ENCODE measurements around the gene PLPP1. TPM values are rescaled to one million over a fixed set of nuclear protein-coding genes. Genes with fewer than 3 reads are reported as not detected.

PLPP1 gene
- total and polyA plus RNA-seq, 4 donors = 23.4 to 149 (median 68.7) TPM

DNA sequence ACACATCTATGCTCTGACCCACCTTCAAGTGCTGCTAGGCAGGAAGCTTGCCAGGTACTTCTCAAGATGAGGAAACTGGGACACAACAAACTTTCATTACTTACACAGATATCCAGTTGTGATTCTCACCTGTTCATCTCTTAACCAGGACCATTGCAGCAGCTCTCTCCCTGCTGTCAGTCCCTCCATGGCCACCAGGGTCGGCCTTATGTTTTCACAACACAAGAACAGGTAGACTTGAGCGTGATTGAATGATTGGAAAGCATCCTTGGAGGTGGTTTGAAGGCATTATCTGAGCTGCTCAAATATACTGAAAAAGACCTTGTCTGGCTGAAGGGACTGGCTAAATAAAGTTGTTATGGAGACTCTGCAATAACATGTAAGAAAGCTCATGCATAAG is 132.6 kb downstream of the PLPP1 start:
- Histone ChIP-seq H3K9me3 (ENCODE audit: control insufficient read depth in 4 of 4, low read length in 3 of 4) (no peaks in the 10 kb centered on the region), H3K36me3 (ENCODE audit: control insufficient read depth in 4 of 4, insufficient read depth in 3 of 4, low read depth in 1 of 4, low read length in 3 of 4) (peaks cover 3 to 37% (median 18%) of the 10 kb centered on the region in 4 donors), H3K27ac (ENCODE audit: low read depth in 1 of 2, low read length in 2 of 2) (no peak overlapping the region), H3K4me3 (ENCODE audit: low read depth in 1 of 3, low read length in 3 of 3) (no peak overlapping the region), H3K4me1 (ENCODE audit: control insufficient read depth in 4 of 4, insufficient read depth in 4 of 4, low read length in 3 of 4) (peaks cover 0 to 3% (median 0%) of the 10 kb centered on the region in 4 donors), H3K27me3 (ENCODE audit: control insufficient read depth in 4 of 4, insufficient read depth in 4 of 4, low read length in 3 of 4) (no peaks in the 10 kb centered on the region), H3K9ac (ENCODE audit: low read depth in 1 of 2, low read length in 2 of 2) (no peak overlapping the region)
- DNase-seq (ENCODE audit: low spot score) = no peak
- WGBS = 45% methylated on average over 2 of the region's 2 CpGs
- TF ChIP-seq RXRA (IDR thresholded peaks at IDR 0.05) (no peak), YY1 (IDR thresholded peaks at IDR 0.05) (no peak), RAD21 (IDR thresholded peaks at IDR 0.05) (peak in 1 of 2 donors; percentile 51), HNF4G (IDR thresholded peaks at IDR 0.05) (no peak), FOXA1 (IDR thresholded peaks at IDR 0.05) (no peak), TAF1 (conservative IDR thresholded peaks at IDR 0.05) (no peak), EGR1 (IDR thresholded peaks at IDR 0.05; ENCODE audit: low read depth in 2 of 2) (no peak), NR2F2 (IDR thresholded peaks at IDR 0.05) (no peak)
- TF ChIP-seq, protein P1, sequence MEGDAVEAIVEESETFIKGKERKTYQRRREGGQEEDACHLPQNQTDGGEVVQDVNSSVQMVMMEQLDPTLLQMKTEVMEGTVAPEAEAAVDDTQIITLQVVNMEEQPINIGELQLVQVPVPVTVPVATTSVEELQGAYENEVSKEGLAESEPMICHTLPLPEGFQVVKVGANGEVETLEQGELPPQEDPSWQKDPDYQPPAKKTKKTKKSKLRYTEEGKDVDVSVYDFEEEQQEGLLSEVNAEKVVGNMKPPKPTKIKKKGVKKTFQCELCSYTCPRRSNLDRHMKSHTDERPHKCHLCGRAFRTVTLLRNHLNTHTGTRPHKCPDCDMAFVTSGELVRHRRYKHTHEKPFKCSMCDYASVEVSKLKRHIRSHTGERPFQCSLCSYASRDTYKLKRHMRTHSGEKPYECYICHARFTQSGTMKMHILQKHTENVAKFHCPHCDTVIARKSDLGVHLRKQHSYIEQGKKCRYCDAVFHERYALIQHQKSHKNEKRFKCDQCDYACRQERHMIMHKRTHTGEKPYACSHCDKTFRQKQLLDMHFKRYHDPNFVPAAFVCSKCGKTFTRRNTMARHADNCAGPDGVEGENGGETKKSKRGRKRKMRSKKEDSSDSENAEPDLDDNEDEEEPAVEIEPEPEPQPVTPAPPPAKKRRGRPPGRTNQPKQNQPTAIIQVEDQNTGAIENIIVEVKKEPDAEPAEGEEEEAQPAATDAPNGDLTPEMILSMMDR (IDR thresholded peaks at IDR 0.05; ENCODE audit: low read depth, low read length, missing input control) = peak; percentile 22

DNA sequence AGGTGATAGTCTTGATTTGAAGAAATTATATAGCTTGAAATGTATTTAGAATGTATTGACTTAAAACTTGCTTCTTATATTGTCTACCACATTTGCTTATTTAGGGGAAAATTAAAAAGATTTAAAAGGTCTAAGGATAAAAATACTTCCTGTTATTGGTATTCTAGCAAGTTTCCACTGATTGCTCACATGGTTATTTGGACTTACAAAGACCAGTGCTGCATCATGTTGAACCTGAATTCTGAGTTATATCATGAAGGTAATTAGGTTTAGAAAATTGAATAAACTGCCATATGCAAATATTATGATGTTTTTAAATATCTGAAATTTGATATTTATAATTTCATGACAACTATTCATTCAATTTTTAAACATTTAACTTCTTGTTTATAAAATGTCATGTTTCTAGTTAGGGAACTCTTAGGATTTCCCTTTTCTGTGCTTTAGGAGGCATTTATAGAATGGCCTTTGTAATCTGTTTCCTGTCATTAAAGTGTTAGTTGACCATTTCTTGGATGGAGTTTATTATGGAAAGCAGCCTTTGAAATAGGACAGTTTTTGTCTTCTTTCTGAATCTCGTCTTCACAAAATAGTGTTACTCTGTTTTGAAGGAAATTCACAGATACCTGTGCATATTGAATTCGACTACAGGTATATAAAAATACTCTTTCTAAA is 141.1 kb downstream of the PLPP1 start:
- H3K36me3 ChIP-seq (ENCODE audit: control insufficient read depth in 4 of 4, insufficient read depth in 3 of 4, low read depth in 1 of 4, low read length in 3 of 4) = peaks cover 0 to 5% (median 0%) of the 10 kb centered on the region in 4 donors
- 41% methylated on average over 2 of the region's 2 CpGs for WGBS
- H3K9ac ChIP-seq (ENCODE audit: low read depth in 1 of 2, low read length in 2 of 2) = no peak overlapping the region
- H3K27me3 ChIP-seq (ENCODE audit: control insufficient read depth in 4 of 4, insufficient read depth in 4 of 4, low read length in 3 of 4) = no peaks in the 10 kb centered on the region
- TF ChIP-seq RAD21 (IDR thresholded peaks at IDR 0.05) (no peak), JUND (IDR thresholded peaks at IDR 0.05) (no peak), FOXA2 (IDR thresholded peaks at IDR 0.05) (no peak), TAF1 (conservative IDR thresholded peaks at IDR 0.05) (no peak), SP1 (IDR thresholded peaks at IDR 0.05) (no peak), FOXA1 (IDR thresholded peaks at IDR 0.05) (no peak), HNF4A (conservative IDR thresholded peaks at IDR 0.05) (no peak), YY1 (IDR thresholded peaks at IDR 0.05) (no peak), RXRA (IDR thresholded peaks at IDR 0.05) (no peak), GABPA (IDR thresholded peaks at IDR 0.05 in 1 of 2, conservative IDR thresholded peaks at IDR 0.05 in 1 of 2) (no peak), EGR1 (IDR thresholded peaks at IDR 0.05; ENCODE audit: low read depth in 2 of 2) (no peak), NR2F2 (IDR thresholded peaks at IDR 0.05) (no peak)
- TF ChIP-seq, protein P2, sequence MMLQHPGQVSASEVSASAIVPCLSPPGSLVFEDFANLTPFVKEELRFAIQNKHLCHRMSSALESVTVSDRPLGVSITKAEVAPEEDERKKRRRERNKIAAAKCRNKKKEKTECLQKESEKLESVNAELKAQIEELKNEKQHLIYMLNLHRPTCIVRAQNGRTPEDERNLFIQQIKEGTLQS (IDR thresholded peaks at IDR 0.05) = no peak
- no peak overlapping the region for H3K27ac ChIP-seq (ENCODE audit: low read depth in 1 of 2, low read length in 2 of 2)
- H3K4me1 ChIP-seq (ENCODE audit: control insufficient read depth in 4 of 4, insufficient read depth in 4 of 4, low read length in 3 of 4) = peaks cover 0 to 21% (median 7%) of the 10 kb centered on the region in 4 donors
- H3K9me3 ChIP-seq (ENCODE audit: control insufficient read depth in 4 of 4, low read length in 3 of 4) = no peaks in the 10 kb centered on the region
- no peak for DNase-seq (ENCODE audit: low spot score)
- H3K4me3 ChIP-seq (ENCODE audit: low read depth in 1 of 3, low read length in 3 of 3) = no peak overlapping the region

DNA sequence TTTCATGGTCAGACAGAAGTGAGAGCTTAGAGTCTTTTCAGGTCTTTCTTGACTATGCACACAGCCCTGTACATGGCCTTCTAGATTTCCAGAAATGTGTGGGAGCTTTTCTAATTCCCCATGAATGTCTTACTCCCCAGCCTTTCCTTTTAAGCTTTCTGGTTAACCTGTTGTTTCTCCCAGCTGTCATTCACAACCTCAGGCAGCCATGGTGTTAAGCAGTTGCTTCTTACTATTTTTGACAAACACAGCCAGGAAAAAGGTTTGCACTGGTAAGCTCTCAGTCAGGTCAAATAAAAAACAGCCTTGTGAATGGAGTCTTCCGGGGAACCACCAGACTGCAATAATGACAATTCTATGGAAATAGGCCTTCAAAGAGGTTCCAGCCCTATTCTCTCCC is 142.1 kb downstream of the PLPP1 start:
- Histone ChIP-seq H3K4me3 (ENCODE audit: low read depth in 1 of 3, low read length in 3 of 3) (no peak overlapping the region), H3K9ac (ENCODE audit: low read depth in 1 of 2, low read length in 2 of 2) (no peak overlapping the region), H3K36me3 (ENCODE audit: control insufficient read depth in 4 of 4, insufficient read depth in 3 of 4, low read depth in 1 of 4, low read length in 3 of 4) (no peaks in the 10 kb centered on the region), H3K27me3 (ENCODE audit: control insufficient read depth in 4 of 4, insufficient read depth in 4 of 4, low read length in 3 of 4) (no peaks in the 10 kb centered on the region), H3K4me1 (ENCODE audit: control insufficient read depth in 4 of 4, insufficient read depth in 4 of 4, low read length in 3 of 4) (peaks cover 0 to 21% (median 10%) of the 10 kb centered on the region in 4 donors), H3K27ac (ENCODE audit: low read depth in 1 of 2, low read length in 2 of 2) (no peak overlapping the region), H3K9me3 (ENCODE audit: control insufficient read depth in 4 of 4, low read length in 3 of 4) (no peaks in the 10 kb centered on the region)
- no peak for DNase-seq (ENCODE audit: low spot score)
- WGBS = 98% methylated on average over 1 of the region's 1 CpG
- TF ChIP-seq YY1 (IDR thresholded peaks at IDR 0.05) = no peak
- TF ChIP-seq, protein P3, sequence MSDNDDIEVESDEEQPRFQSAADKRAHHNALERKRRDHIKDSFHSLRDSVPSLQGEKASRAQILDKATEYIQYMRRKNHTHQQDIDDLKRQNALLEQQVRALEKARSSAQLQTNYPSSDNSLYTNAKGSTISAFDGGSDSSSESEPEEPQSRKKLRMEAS (IDR thresholded peaks at IDR 0.05) = no peak
- TF ChIP-seq NR2F2 (IDR thresholded peaks at IDR 0.05) = no peak
- TF ChIP-seq RXRA (IDR thresholded peaks at IDR 0.05) = no peak
- TF ChIP-seq FOXA2 (IDR thresholded peaks at IDR 0.05) = no peak
- TF ChIP-seq JUND (IDR thresholded peaks at IDR 0.05) = no peak
- TF ChIP-seq RAD21 (IDR thresholded peaks at IDR 0.05) = no peak
- no peak for TF ChIP-seq EGR1 (IDR thresholded peaks at IDR 0.05; ENCODE audit: low read depth in 2 of 2)
- no peak for TF ChIP-seq SP1 (IDR thresholded peaks at IDR 0.05)
- TF ChIP-seq HNF4A (conservative IDR thresholded peaks at IDR 0.05) = no peak
- TF ChIP-seq TAF1 (conservative IDR thresholded peaks at IDR 0.05) = no peak
- TF ChIP-seq, protein P4, sequence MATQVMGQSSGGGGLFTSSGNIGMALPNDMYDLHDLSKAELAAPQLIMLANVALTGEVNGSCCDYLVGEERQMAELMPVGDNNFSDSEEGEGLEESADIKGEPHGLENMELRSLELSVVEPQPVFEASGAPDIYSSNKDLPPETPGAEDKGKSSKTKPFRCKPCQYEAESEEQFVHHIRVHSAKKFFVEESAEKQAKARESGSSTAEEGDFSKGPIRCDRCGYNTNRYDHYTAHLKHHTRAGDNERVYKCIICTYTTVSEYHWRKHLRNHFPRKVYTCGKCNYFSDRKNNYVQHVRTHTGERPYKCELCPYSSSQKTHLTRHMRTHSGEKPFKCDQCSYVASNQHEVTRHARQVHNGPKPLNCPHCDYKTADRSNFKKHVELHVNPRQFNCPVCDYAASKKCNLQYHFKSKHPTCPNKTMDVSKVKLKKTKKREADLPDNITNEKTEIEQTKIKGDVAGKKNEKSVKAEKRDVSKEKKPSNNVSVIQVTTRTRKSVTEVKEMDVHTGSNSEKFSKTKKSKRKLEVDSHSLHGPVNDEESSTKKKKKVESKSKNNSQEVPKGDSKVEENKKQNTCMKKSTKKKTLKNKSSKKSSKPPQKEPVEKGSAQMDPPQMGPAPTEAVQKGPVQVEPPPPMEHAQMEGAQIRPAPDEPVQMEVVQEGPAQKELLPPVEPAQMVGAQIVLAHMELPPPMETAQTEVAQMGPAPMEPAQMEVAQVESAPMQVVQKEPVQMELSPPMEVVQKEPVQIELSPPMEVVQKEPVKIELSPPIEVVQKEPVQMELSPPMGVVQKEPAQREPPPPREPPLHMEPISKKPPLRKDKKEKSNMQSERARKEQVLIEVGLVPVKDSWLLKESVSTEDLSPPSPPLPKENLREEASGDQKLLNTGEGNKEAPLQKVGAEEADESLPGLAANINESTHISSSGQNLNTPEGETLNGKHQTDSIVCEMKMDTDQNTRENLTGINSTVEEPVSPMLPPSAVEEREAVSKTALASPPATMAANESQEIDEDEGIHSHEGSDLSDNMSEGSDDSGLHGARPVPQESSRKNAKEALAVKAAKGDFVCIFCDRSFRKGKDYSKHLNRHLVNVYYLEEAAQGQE (IDR thresholded peaks at IDR 0.05) = no peak
- no peak for TF ChIP-seq FOXA1 (IDR thresholded peaks at IDR 0.05)
- TF ChIP-seq, protein P1 (IDR thresholded peaks at IDR 0.05; ENCODE audit: low read depth, low read length, missing input control) = no peak
- TF ChIP-seq HNF4G (IDR thresholded peaks at IDR 0.05) = no peak
- TF ChIP-seq GABPA (IDR thresholded peaks at IDR 0.05 in 1 of 2, conservative IDR thresholded peaks at IDR 0.05 in 1 of 2) = no peak
